Fibroblast of lung (primary cell): ENCODE results near the gene TXNDC11. TPM values are rescaled to one million over a fixed set of nuclear protein-coding genes. Genes with fewer than 3 reads are reported as not detected.

ENCODE experiments used
- DNase-seq, 2 donors: peaks; one replicate each; pipeline versions ENCODE4 v3.0.0 to v3.0.0-alpha.2; 2010; ENCODE audit warnings: low read depth in 2 of 2
- H2AFZ ChIP-seq: 2 replicates; pipeline ENCODE4 v1.5.1; 2012; ENCODE audit warnings: low read length, control low read depth, inconsistent platforms
- H3K27ac ChIP-seq: 2 replicates; pipeline ENCODE4 v1.5.1; 2011; ENCODE audit warnings: low read length, control low read depth; ENCODE audit not compliant: insufficient read depth
- H3K27me3 ChIP-seq: 2 replicates; pipeline ENCODE4 v1.5.1; 2011; ENCODE audit warnings: mild to moderate bottlenecking, low read length; ENCODE audit not compliant: control insufficient read depth, insufficient read depth
- H3K36me3 ChIP-seq: 2 replicates; pipeline ENCODE4 v1.5.1; 2011; ENCODE audit warnings: low read length; ENCODE audit not compliant: control insufficient read depth, insufficient read depth
- H3K4me1 ChIP-seq: 2 replicates; pipeline ENCODE4 v1.5.1; 2011; ENCODE audit warnings: low read length; ENCODE audit not compliant: control insufficient read depth, insufficient read depth; ENCODE audit errors: extremely low read depth
- H3K4me2 ChIP-seq: 2 replicates; pipeline ENCODE4 v1.5.1; 2011; ENCODE audit warnings: low read length, control low read depth; ENCODE audit not compliant: insufficient read depth; ENCODE audit errors: extremely low read depth
- H3K4me3 ChIP-seq, 4 experiments: fragments of 200-600 bp in 1 of 4; sonication (generic) in 1 of 4; replicated peaks in 1 of 4; 2 replicates each; pipeline ENCODE4 v1.5.1; 2011 to 2016; ENCODE audit warnings: low read length in 4 of 4, low read depth in 3 of 4, mild to moderate bottlenecking in 3 of 4, control low read depth in 2 of 4, inconsistent platforms in 1 of 4, mixed read lengths in 1 of 4; ENCODE audit not compliant: insufficient read depth in 1 of 4; ENCODE audit errors: control extremely low read depth in 1 of 4
- H3K79me2 ChIP-seq: 2 replicates; pipeline ENCODE4 v1.5.1; 2012; ENCODE audit warnings: mild to moderate bottlenecking, low read length, inconsistent platforms; ENCODE audit not compliant: control insufficient read depth, insufficient read depth
- H3K9ac ChIP-seq: 2 replicates; pipeline ENCODE4 v1.5.1; 2011; ENCODE audit warnings: mild to moderate bottlenecking, low read length, control low read depth; ENCODE audit not compliant: insufficient read depth
- H3K9me3 ChIP-seq: 2 replicates; pipeline ENCODE4 v1.5.1; 2012; ENCODE audit warnings: low read depth, low read length; ENCODE audit not compliant: control insufficient read depth, insufficient read depth
- H4K20me1 ChIP-seq: 2 replicates; pipeline ENCODE4 v1.5.1; 2011; ENCODE audit warnings: low read length; ENCODE audit not compliant: control insufficient read depth, insufficient read depth; ENCODE audit errors: extremely low read depth
- CTCF ChIP-seq, 2 donors: IDR thresholded peaks in 1 of 2; conservative IDR thresholded peaks in 1 of 2; 1 replicate in 1 of 2; 2 replicates in 1 of 2; pipeline ENCODE4 v1.5.1; 2011 to 2012; ENCODE audit warnings: low read length in 2 of 2, control low read depth in 1 of 2, inconsistent platforms in 1 of 2, low read depth in 1 of 2, mild to moderate bottlenecking in 1 of 2
- EZH2 ChIP-seq: IDR thresholded peaks from 2 replicates; pipeline ENCODE4 v1.5.1; 2012; ENCODE audit warnings: low read length, control low read depth, mild to moderate bottlenecking; ENCODE audit errors: missing control alignments
- polyA plus RNA-seq, 2 donors: library from polyadenylated mRNA; depleted of rRNA in 1 of 2; stranded (reverse) in 1 of 2; unstranded in 1 of 2; fragments of >200 nt; gene quantifications; 2 replicates each; pipeline ENCODE4 v1.2.1, GENCODE V29; 2011 to 2012; ENCODE audit warnings: missing spikeins in 1 of 2
- total RNA-seq: library from RNA; depleted of rRNA; stranded (reverse); fragments of >200 nt; gene quantifications from 2 replicates; pipeline ENCODE4 v1.2.1, GENCODE V29; 2014

Gene TXNDC11
- total and polyA plus RNA-seq, 2 donors (not counting 1 experiment from before 2014, with no cell fraction given) = 26.8 to 46.2 TPM

- Histone ChIP-seq H3K4me1 (no peaks in the 10 kb centered on the region), H3K36me3 (peaks cover 10% of the 10 kb centered on the region), H3K9me3 (no peaks in the 10 kb centered on the region), H3K4me2 (no peak overlapping the region), H4K20me1 (no peaks in the 10 kb centered on the region), H2AFZ (no peak overlapping the region), H3K27ac (no peak overlapping the region), H3K79me2 (no peaks in the 10 kb centered on the region), H3K4me3 (no peak overlapping the region), H3K27me3 (no peaks in the 10 kb centered on the region), H3K9ac (no peak overlapping the region)
- DNase-seq = no peak
- TF ChIP-seq CTCF (conservative IDR thresholded peaks at IDR 0.05 in 1 of 2, IDR thresholded peaks at IDR 0.05 in 1 of 2; ENCODE audit: low read depth in 1 of 2, low read length in 2 of 2) = no peak
- no peak for TF ChIP-seq EZH2
These were observed 7.4 kb upstream of the TXNDC11 start for GRCh38 chr16:11750056-11750455.

- H3K79me2 ChIP-seq = no peaks in the 10 kb centered on the region
- no peak overlapping the region for H3K4me2 ChIP-seq
- no peak overlapping the region for H3K4me3 ChIP-seq
- H3K9me3 ChIP-seq = no peaks in the 10 kb centered on the region
- peaks cover 1% of the 10 kb centered on the region for H3K4me1 ChIP-seq
- no peak overlapping the region for H3K9ac ChIP-seq
- H2AFZ ChIP-seq = no peak overlapping the region
- no peaks in the 10 kb centered on the region for H3K27me3 ChIP-seq
- peaks cover 10% of the 10 kb centered on the region for H3K36me3 ChIP-seq
- no peak for DNase-seq
- TF ChIP-seq EZH2 = no peak
- no peak for TF ChIP-seq CTCF (conservative IDR thresholded peaks at IDR 0.05 in 1 of 2, IDR thresholded peaks at IDR 0.05 in 1 of 2; ENCODE audit: low read depth in 1 of 2, low read length in 2 of 2)
- H4K20me1 ChIP-seq = no peaks in the 10 kb centered on the region
- no peak overlapping the region for H3K27ac ChIP-seq
These were observed 6.0 kb upstream of the TXNDC11 start for GRCh38 chr16:11748404-11749254.

GRCh38 chr16:11747949-11748403, 5.3 kb upstream of the TXNDC11 start:
- Histone ChIP-seq H3K4me1 (peaks cover 4% of the 10 kb centered on the region), H3K4me2 (no peak overlapping the region), H3K4me3 (no peak overlapping the region), H3K27me3 (no peaks in the 10 kb centered on the region), H3K9me3 (no peaks in the 10 kb centered on the region), H3K36me3 (peaks cover 8% of the 10 kb centered on the region), H3K27ac (no peak overlapping the region), H3K79me2 (no peaks in the 10 kb centered on the region), H2AFZ (no peak overlapping the region), H3K9ac (no peak overlapping the region), H4K20me1 (no peaks in the 10 kb centered on the region)
- DNase-seq = no peak
- TF ChIP-seq CTCF (conservative IDR thresholded peaks at IDR 0.05 in 1 of 2, IDR thresholded peaks at IDR 0.05 in 1 of 2; ENCODE audit: low read depth in 1 of 2, low read length in 2 of 2) (no peak), EZH2 (no peak)
